ENCODE results near the gene EML4. TPM values are rescaled to one million over a fixed set of nuclear protein-coding genes. Genes with fewer than 3 reads are reported as not detected.
"Not testable (repeated sequence)": the region's sequence is repeated elsewhere in the genome, so short reads cannot be mapped to it uniquely, and the experiment has no call there.

EML4 gene
- total RNA-seq, 1 experiment from 2014 or later = 36.8 TPM

- peak; percentile 32 for DNase-seq (ENCODE audit: low read depth)
These were observed 159.1 kb downstream of the EML4 start for GRCh38 chr2:42328148-42328833.

DNA sequence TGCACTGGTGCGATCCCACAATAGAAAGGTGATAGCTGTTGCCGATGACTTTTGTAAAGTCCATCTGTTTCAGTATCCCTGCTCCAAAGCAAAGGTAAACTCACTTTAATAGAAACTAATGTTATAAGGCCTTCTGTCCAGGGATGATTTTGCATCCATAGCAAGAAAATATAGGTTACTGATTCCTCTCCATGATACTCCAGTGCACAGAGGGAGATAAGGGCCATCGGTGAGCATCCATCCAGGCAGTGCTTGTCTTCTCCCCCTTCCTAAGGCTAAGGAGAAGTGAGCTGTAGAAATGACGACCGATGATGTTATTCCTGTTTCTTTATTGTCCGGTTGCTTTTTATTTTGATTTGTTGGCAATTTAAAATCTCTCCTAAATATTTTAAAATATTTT lies 159.8 kb downstream of the EML4 start:
- DNase-seq (ENCODE audit: low read depth) = no peak

GRCh38 chr2:42329736-42330135 lies 160.6 kb downstream of the EML4 start:
- no peak for DNase-seq (ENCODE audit: low read depth)

DNA sequence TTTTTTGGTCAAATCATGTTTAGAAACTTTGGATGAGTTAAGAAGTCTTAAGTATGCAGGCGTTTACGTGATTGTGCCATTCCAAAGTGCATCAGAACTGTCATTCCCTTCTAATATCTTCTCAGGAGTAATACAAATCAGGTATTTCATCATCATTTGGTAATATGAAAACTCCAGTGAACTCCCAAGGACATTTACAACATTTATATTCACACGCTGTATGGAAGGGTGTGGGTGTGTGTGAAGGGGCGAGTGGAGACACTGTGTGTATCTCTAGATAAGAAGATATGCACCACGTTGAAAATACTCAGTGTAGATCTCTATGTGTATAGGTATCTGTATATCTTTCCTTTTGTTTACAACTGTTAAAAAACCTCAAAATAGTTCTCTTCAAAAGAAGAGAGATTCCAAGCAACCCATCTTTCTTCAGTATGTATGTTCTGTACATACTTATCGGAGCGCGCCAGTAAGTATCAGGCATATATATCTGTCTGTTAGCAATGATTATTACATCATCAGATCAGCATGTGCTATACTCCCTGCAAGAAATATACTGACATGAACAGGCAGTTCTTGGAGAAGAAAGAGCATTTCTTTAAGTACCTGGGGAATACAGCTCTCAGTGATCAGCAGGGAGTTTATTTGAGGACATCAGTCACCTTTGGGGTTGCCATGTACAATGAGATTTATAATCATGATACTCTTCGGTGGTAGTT lies 162.6 kb downstream of the EML4 start:
- no peak for DNase-seq (ENCODE audit: low read depth)

GRCh38 chr2:42332575-42332974 lies 163.4 kb downstream of the EML4 start:
- DNase-seq (ENCODE audit: low read depth) = no peak

- DNase-seq (ENCODE audit: low read depth) = no peak
These were observed 164.4 kb downstream of the EML4 start for GRCh38 chr2:42333579-42333978.

DNA sequence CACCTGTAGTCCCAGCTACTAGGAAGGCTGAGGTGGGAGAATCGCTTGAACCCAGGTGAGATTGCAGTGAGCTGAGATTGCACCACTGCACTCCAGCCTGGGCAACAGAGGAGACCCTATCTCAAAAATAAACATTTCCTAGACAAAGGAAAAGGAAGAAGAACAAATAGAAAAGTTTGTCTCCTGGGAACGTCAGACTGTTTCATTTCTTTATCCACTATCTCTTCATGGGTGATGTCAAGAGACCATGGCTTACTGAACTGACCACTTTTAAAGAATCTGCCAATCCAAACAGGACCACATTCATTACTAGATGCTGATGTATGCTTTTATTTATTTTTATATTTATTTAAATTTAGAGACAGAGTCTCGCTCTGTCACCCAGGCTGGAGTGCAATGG lies 165.1 kb downstream of the EML4 start:
- no peak for DNase-seq (ENCODE audit: low read depth)

DNA sequence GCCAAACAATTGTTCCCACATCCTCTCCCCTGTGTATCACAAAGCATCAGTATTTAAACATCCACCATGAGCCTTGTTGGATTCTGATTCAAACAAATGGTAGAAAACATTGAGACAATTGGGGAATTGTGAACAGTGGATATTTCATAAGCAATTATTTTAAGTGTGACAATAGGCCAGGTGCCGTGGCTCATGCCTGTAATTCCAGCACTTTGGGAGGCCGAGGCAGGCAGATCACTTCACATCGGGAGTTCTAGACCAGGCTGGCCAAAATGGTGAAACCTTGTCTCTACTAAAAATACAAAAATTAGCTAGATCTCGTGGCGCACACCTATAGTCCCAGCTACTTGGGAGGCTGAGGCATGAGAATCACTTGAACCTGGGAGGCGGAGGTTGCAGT lies 165.7 kb downstream of the EML4 start:
- not testable (repeated sequence) for DNase-seq (ENCODE audit: low read depth)

- no peak for DNase-seq (ENCODE audit: low read depth)
These were observed 166.5 kb downstream of the EML4 start for GRCh38 chr2:42335514-42336104.

- no peak for DNase-seq (ENCODE audit: low read depth)
These were observed 167.3 kb downstream of the EML4 start for GRCh38 chr2:42336361-42336965.

DNA sequence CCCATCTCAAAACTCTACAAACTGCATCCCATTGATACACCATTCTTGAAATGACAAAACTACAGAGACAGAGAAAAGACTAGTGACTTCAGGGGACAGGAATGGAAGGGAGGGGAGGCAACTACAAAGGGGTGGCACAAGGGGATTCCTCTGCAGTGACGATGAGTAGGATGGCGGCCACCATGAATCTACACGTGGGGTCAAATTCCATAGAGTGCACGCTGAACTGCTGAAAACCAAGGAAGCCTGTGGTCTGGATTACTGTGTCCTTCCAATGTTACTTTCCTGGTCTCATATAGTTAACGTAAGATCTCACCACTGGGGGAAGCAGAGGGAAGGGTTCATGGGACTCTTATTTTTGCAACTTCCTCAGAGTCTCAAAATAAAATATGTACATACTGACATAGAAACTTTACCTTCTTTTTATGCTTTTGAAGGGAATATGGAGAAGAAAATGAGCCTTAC lies 168.2 kb downstream of the EML4 start:
- DNase-seq (ENCODE audit: low read depth) = no peak

DNA sequence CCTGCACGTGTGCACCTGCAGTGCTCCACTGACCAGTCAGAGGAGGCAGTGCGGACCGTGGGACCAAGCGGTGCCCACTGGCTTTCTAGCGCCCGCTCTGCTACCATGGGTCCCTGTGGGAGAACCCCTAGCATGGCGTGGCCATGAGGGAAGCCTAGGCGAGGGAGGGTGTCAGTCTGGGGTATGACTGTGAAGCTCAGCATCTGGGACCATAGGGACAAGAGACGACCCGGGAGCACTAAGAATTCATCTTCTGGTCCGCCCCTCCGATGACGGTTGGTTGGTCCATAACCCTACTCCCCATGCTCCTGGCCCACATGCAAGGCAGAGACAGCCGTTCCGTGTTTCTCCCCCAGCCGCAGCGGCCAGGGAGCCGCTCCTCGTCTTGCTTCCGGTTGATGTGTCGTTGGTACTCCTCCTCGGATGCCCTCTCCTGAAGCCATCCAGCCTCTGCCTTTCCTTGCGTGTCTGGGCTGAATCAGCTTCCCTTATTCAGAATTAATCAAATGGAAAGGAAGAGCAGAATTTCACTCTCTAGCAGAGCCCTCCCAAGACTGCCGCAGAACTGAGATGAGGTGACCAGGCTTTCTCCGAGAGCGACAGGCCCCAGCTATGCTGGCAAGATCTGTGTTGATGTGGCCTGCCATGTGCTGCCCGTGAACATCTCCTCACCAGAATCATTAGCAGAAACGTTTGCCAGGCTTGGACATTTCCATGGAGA lies 168.9 kb downstream of the EML4 start:
- no peak for DNase-seq (ENCODE audit: low read depth)

- DNase-seq (ENCODE audit: low read depth) = no peak
These were observed 169.5 kb downstream of the EML4 start for GRCh38 chr2:42338567-42339190.

DNA sequence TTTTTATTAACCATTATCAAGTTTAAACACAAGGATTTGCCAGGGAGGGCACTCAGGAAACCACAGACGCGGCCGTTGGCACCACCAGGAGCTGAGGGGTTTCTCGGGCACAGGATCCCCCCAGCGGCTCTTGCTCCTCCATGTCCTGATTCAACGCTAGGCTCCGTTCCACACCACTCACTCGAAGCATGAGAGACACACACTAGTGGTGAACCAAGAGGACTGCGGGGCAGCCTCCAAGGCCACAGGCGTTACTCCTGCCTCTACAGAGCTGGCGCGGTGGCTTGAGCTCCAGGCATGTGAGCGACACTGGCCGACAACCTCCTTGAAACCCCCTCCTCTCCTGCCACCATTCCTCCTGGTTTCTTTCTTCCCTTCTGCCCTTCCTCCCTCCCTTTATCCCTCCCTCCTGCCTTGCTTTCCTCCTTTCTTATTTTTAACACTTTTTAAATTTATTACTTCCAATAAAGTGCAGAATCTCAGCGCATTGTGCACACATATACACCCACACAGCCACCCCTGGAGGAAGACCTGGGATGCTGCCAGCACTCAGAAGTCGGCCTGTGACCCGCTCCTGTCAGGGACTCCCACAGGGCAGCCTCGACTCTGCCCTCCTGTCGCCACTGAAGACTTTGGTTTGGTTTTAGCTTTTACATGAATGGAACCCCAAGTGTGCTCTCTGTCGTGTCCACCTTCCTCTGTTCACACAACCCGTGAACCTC lies 170.2 kb downstream of the EML4 start:
- DNase-seq (ENCODE audit: low read depth) = no peak

DNA sequence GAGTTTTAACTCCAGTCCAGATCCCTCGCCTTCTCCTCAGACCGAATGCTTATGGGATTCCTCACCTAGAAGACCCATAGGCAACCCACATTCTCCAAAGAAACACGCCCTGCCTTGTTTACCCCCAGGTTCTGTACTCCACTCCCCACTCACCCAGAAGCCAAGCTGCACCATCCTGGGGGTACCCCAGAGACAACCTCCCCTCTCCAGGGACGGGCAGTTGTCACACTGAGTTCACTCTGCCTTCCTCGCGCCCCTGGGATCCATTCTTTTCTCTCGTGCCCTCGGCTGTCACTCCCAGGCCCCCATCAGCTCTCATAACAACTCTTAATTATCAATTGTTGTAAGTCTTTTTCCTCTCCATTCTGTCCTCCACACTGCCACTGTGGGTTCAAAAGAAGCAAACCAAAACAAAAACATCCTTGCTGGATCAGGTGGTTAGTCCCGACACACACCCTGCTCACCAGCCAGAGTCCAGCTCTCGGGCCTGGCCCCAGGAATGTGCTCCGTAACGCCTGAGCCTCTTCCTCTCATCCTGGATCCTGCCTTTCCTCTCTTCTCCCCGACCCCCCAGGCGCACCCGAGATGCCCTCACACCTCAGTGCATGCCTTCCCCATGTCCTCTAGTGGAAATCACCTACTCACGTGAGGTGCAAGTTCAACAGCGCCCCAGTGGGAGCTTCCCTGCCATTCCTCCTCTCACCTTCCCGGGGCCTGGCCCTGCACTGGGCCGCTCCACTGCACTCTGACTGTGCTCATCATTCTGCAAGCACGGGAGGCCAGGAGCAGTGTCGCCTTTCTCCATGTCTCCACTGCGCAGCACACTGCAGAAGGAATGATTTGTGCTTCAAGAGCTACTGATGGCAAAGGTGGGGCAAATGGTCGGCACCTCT lies 171.1 kb downstream of the EML4 start:
- DNase-seq (ENCODE audit: low read depth) = no peak

DNA sequence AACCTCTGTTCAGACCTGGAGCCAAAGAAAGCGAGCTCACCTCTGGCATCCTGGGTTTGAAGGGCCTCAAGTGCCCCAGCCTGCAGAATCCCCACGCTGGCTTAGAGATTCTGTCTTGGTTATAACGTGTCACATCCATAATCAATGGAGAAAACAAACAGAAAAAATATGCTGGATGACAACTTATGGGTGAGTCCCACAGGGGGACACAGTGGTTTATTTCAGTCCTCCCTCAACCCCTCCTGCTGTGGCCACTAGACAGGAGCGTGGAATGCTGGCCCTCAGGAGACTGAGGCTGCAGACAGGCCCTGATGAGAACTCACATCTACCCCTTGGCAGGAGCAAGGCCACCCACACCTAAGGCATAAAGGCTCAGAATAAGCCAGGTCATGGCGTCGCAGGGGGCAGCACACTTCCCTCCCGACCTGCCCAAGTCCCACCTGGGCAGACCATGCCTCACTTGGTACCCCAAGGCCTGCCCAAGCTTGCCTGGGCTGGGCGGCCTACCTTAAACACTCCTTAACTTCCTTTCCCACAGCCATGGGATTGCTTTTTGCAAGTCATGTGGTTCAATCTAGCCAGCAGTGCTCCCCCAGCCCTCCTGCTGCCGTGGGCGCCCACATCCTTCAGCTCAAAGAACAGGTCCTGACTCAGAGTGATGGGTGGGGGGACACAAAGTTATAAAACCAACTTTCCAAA lies 171.9 kb downstream of the EML4 start:
- DNase-seq (ENCODE audit: low read depth) = no peak

- DNase-seq (ENCODE audit: low read depth) = peak; percentile 89
These were observed 173.1 kb downstream of the EML4 start for GRCh38 chr2:42342061-42342794.

DNA sequence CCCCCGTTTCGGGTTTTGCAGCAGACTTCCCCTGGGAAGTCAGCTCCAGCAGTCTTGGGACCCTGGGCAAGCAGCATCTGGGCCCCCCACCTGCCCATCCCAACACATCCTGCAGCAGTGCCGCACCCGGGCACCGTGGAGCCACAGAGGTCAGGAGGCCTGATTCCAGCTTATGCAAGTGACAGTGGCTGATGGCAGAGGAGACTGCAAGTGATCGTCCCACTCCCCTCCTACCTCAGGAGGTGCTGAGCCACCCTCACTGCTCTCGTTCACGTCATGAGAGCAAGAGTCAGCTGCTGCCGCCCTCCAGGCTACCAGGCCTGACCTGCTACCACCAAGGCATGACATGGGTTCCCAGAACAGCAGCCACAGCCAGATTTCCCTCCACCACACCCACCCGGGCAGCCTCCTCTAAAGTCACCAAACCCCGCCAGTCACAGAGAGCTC lies 173.7 kb downstream of the EML4 start:
- DNase-seq (ENCODE audit: low read depth) = no peak

Measured in HT1080 (cell line).